ENCODE measurements around the gene C1QTNF6.

The C1QTNF6 gene

GRCh38 chr22:37162221-37163095 is 25.6 kb downstream of the C1QTNF6 start:
- DNase-seq = no peak

GRCh38 chr22:37161443-37161842 is 26.6 kb downstream of the C1QTNF6 start:
- DNase-seq = no peak

- DNase-seq = no peak
Observed at GRCh38 chr22:37160027-37160426, 28.0 kb downstream of the C1QTNF6 start.

GRCh38 chr22:37158963-37159290 is 29.1 kb downstream of the C1QTNF6 start:
- no peak for DNase-seq

GRCh38 chr22:37157516-37158285 is 30.3 kb downstream of the C1QTNF6 start:
- DNase-seq = peak; percentile 47

- no peak for DNase-seq
Observed at GRCh38 chr22:37156686-37157435, 31.2 kb downstream of the C1QTNF6 start.

GRCh38 chr22:37155971-37156370 is 32.1 kb downstream of the C1QTNF6 start:
- DNase-seq = no peak

- no peak for DNase-seq
Observed at GRCh38 chr22:37154925-37155712, 32.9 kb downstream of the C1QTNF6 start.

GRCh38 chr22:37153901-37154300 is 34.1 kb downstream of the C1QTNF6 start:
- DNase-seq = no peak

- DNase-seq = no peak
Observed at GRCh38 chr22:37151401-37151800, 36.6 kb downstream of the C1QTNF6 start.

- DNase-seq = no peak
Observed at GRCh38 chr22:37150701-37151100, 37.3 kb downstream of the C1QTNF6 start.

- DNase-seq = no peak
Observed at GRCh38 chr22:37148742-37149665, 39.0 kb downstream of the C1QTNF6 start.

GRCh38 chr22:37148031-37148651 is 39.9 kb downstream of the C1QTNF6 start:
- DNase-seq = no peak

- DNase-seq = no peak
Observed at GRCh38 chr22:37147186-37147990, 40.7 kb downstream of the C1QTNF6 start.

GRCh38 chr22:37146507-37147180 is 41.4 kb downstream of the C1QTNF6 start:
- no peak for DNase-seq

- DNase-seq = no peak
Observed at GRCh38 chr22:37146051-37146385, 42.0 kb downstream of the C1QTNF6 start.

- DNase-seq = no peak
Observed at GRCh38 chr22:37145180-37146050, 42.6 kb downstream of the C1QTNF6 start.

GRCh38 chr22:37144180-37144554 is 43.9 kb downstream of the C1QTNF6 start:
- no peak for DNase-seq

Measured in fibroblast of skin of abdomen (primary cell).